Nephron (organoid): ENCODE data around the gene PRDM12.

Experiments
- H3K27ac Mint-ChIP-seq, 3 experiments: 2 replicates each; pipeline ENCODE4 v1.8.0; 2020; ENCODE audit warnings: mixed read lengths in 3 of 3, mild to moderate bottlenecking in 2 of 3, moderate library complexity in 1 of 3
- H3K27me3 Mint-ChIP-seq: 2 replicates; pipeline ENCODE4 v1.8.0; 2021; ENCODE audit warnings: low read depth, mild to moderate bottlenecking, moderate library complexity, mixed read lengths
- H3K36me3 Mint-ChIP-seq: 2 replicates; pipeline ENCODE4 v1.8.0; 2020; ENCODE audit warnings: low read depth, mixed read lengths
- H3K4me1 Mint-ChIP-seq: 2 replicates; pipeline ENCODE4 v1.8.0; 2020; ENCODE audit warnings: mixed read lengths
- H3K4me3 Mint-ChIP-seq, 3 experiments: 2 replicates each; pipeline ENCODE4 v1.8.0; 2020; ENCODE audit warnings: mild to moderate bottlenecking in 3 of 3, mixed read lengths in 3 of 3, moderate library complexity in 2 of 3
- H3K9me3 Mint-ChIP-seq: 2 replicates; pipeline ENCODE4 v1.8.0; 2020; ENCODE audit warnings: mixed read lengths
- CTCF ChIP-seq, 3 experiments: fragments of 200-600 bp; sonication (generic); IDR thresholded peaks; one replicate each; pipeline ENCODE4 v1.5.0; 2021; ENCODE audit warnings: antibody characterized with exemption in 3 of 3; ENCODE audit not compliant: unreplicated experiment in 3 of 3

The PRDM12 gene

DNA sequence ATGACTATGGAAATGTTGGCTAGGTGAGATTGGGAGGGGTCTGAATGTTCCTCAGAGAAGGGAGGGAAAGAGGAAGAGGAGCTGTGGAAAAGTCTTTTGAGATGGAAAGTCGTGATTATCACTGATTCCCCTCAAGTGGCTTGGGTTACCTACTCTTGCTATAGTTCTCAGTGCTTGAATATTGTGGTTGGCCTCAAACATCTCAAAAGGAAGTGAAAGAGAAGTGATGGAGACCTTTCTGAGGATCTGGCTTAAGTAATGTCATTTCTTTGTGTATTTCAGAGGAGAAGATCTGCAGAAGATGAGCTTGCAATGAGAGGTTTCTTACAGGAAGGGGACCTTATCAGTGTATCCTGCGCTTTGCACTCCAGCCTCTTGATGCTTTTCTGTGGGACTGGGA lies 34.7 kb downstream of the PRDM12 start:
- Mint-ChIP-seq H3K4me3 (no peak overlapping the region), H3K27me3 (no peaks in the 10 kb centered on the region), H3K27ac (no peak overlapping the region), H3K36me3 (peaks cover 73% of the 10 kb centered on the region), H3K4me1 (peaks cover 28% of the 10 kb centered on the region), H3K9me3 (no peaks in the 10 kb centered on the region)
- TF ChIP-seq CTCF (IDR thresholded peaks at IDR 0.05; ENCODE audit: unreplicated experiment in 3 of 3): no peak

GRCh38 chr9:130701059-130702022 lies 36.9 kb downstream of the PRDM12 start:
- peak; percentile 91 to 95 (median 94) for TF ChIP-seq CTCF (IDR thresholded peaks at IDR 0.05; ENCODE audit: unreplicated experiment in 3 of 3)
- Mint-ChIP-seq H3K4me3 (no peak overlapping the region), H3K27ac (peak overlapping the region in 2 of 3 experiments; percentile 65 to 72), H3K9me3 (no peaks in the 10 kb centered on the region), H3K27me3 (no peaks in the 10 kb centered on the region), H3K36me3 (peaks cover 72% of the 10 kb centered on the region), H3K4me1 (peaks cover 17% of the 10 kb centered on the region)

DNA sequence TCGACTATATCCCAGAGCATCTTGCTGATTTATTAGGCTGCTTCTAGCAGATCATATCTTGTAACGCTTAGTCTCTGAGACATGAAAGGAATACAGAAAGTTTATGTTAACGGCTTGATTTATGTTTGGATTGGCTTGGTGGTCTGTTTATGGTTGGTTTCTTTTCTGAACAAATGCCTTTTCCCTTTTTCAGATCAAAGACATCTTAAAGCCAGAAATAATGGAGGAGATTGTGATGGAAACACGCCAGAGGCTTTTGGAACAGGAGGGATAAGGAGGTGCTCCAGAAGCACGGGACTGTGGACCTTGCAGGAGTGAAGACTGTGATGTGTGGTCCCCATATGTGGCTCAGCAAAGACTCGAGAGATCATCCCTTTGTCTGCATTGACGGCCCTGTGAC lies 39.1 kb downstream of the PRDM12 start:
- peaks cover 54% of the 10 kb centered on the region for H3K36me3 Mint-ChIP-seq
- H3K4me3 Mint-ChIP-seq: no peak overlapping the region
- no peaks in the 10 kb centered on the region for H3K27me3 Mint-ChIP-seq
- peaks cover 17% of the 10 kb centered on the region for H3K4me1 Mint-ChIP-seq
- TF ChIP-seq CTCF (IDR thresholded peaks at IDR 0.05; ENCODE audit: unreplicated experiment in 3 of 3): no peak
- H3K9me3 Mint-ChIP-seq: no peaks in the 10 kb centered on the region
- H3K27ac Mint-ChIP-seq: peak overlapping the region; percentile 59 to 68 (median 63)

GRCh38 chr9:130707225-130707976 lies 43.0 kb downstream of the PRDM12 start:
- Mint-ChIP-seq H3K27ac (peak overlapping the region in 1 of 3 experiments; percentile 43), H3K4me1 (peaks cover 10% of the 10 kb centered on the region), H3K9me3 (no peaks in the 10 kb centered on the region), H3K4me3 (no peak overlapping the region), H3K36me3 (peaks cover 28% of the 10 kb centered on the region), H3K27me3 (no peaks in the 10 kb centered on the region)
- peak; percentile 74 to 92 (median 83) for TF ChIP-seq CTCF (IDR thresholded peaks at IDR 0.05; ENCODE audit: unreplicated experiment in 3 of 3)

- Mint-ChIP-seq H3K27me3 (no peaks in the 10 kb centered on the region), H3K9me3 (no peaks in the 10 kb centered on the region), H3K4me1 (peaks cover 24% of the 10 kb centered on the region), H3K27ac (peak overlapping the region in 1 of 3 experiments; percentile 41), H3K36me3 (peaks cover 5% of the 10 kb centered on the region), H3K4me3 (peak overlapping the region; percentile 46 to 76 (median 74))
- TF ChIP-seq CTCF (IDR thresholded peaks at IDR 0.05; ENCODE audit: unreplicated experiment in 3 of 3): no peak
Observed at GRCh38 chr9:130710822-130711352, 46.5 kb downstream of the PRDM12 start.
